SU-DHL-6 (cell line): ENCODE data around the gene CARD6.
"Not testable (repeated sequence)": the region's sequence is repeated elsewhere in the genome, so short reads cannot be mapped to it uniquely, and the experiment has no call there.

Experiments
- H2AFZ ChIP-seq: fragments of 200-600 bp; sonication (generic); 2 replicates; pipeline ENCODE4 v1.6.1; 2014; ENCODE audit warnings: low read depth, mild to moderate bottlenecking, moderate library complexity, mixed read lengths, antibody characterized with exemption, low read length; ENCODE audit not compliant: severe bottlenecking
- H3F3A ChIP-seq: fragments of 200-600 bp; shearing (Covaris generic); 2 replicates; pipeline ENCODE4 v1.6.0; 2016; ENCODE audit warnings: antibody characterized with exemption, mild to moderate bottlenecking; ENCODE audit not compliant: insufficient read depth
- H3K27ac ChIP-seq: fragments of 200-600 bp; sonication (generic); 2 replicates; pipeline ENCODE4 v1.5.1; 2016; ENCODE audit warnings: low read depth, mild to moderate bottlenecking, low read length, moderate library complexity, mixed read lengths
- H3K27me3 ChIP-seq: fragments of 200-600 bp; sonication (generic), shearing (Covaris generic); 2 replicates; pipeline ENCODE4 v1.6.0; 2014; ENCODE audit warnings: mild to moderate bottlenecking, low read length
- H3K36me3 ChIP-seq: fragments of 200-600 bp; sonication (generic); 2 replicates; pipeline ENCODE4 v1.6.1; 2014; ENCODE audit warnings: mild to moderate bottlenecking, low read length, mixed read lengths
- H3K4me2 ChIP-seq: fragments of 300-600, 200-600 bp; shearing (Covaris generic), sonication (generic); 2 replicates; pipeline ENCODE4 v1.6.0; 2014; ENCODE audit warnings: low read length, low read depth, mild to moderate bottlenecking; ENCODE audit not compliant: poor library complexity, severe bottlenecking
- H3K4me3 ChIP-seq: fragments of 200-600 bp; sonication (generic); 2 replicates; pipeline ENCODE4 v1.5.1; 2014; ENCODE audit warnings: antibody characterized with exemption, low read length, mild to moderate bottlenecking, mixed read lengths; ENCODE audit not compliant: insufficient read depth, poor library complexity, severe bottlenecking
- H3K79me2 ChIP-seq: fragments of 200-600 bp; sonication (generic); 2 replicates; pipeline ENCODE4 v1.6.1; 2014; ENCODE audit warnings: mild to moderate bottlenecking, low read length, moderate library complexity; ENCODE audit not compliant: insufficient read depth
- H3K9ac ChIP-seq: fragments of 200-600 bp; sonication (generic); 2 replicates; pipeline ENCODE4 v1.7.0; 2014; ENCODE audit warnings: mild to moderate bottlenecking, low read length
- H3K9me2 ChIP-seq: fragments of 200-600 bp; sonication (generic); replicated peaks from 2 replicates; pipeline ENCODE4 v1.6.1; 2014; ENCODE audit warnings: low read length; ENCODE audit not compliant: insufficient read depth
- H3K9me3 ChIP-seq: fragments of 200-600 bp; sonication (generic); 2 replicates; pipeline ENCODE4 v1.6.1; 2014; ENCODE audit warnings: low read length, mixed read lengths; ENCODE audit not compliant: insufficient read depth
- H4K20me1 ChIP-seq: fragments of 200-600 bp; sonication (generic); 2 replicates; pipeline ENCODE4 v1.6.1; 2014; ENCODE audit warnings: low read depth, mild to moderate bottlenecking, antibody characterized with exemption, low read length, moderate library complexity, mixed read lengths
- EZH2phosphoT487 ChIP-seq: fragments of 200-600 bp; sonication (generic), shearing (Covaris generic); conservative IDR thresholded peaks from 2 replicates; pipeline ENCODE4 v1.6.1; 2018; ENCODE audit warnings: mild to moderate bottlenecking, antibody characterized with exemption, low read length, moderate library complexity, mixed read lengths
- TF ChIP-seq, protein P1 (sequence below): fragments of 200-600 bp; sonication (generic); IDR thresholded peaks from one replicate; pipeline ENCODE4 v1.5.1; 2017; ENCODE audit warnings: antibody characterized with exemption, mild to moderate bottlenecking, low read length, moderate library complexity; ENCODE audit not compliant: insufficient read depth, poor library complexity, severe bottlenecking

CARD6 gene

DNA sequence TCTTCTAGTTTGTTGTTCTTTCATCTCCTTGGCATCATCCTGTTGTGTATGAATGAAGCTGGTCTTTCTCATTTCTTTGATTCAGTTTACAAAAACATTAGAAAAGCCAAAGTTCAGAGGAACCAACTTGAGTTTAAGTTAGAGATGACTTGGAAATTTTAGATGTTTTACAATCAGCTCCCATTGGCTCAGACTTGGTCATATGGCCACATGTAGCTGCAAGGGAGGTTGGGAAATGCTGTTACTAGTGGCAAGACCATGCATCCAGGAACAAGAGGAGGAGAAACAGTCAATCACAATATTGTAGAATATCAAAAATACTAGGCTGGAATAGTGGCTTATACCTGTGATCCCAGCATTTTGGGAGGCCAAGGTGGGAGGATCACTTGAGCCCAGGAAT, 19.5 kb downstream of the CARD6 start:
- H3K27ac ChIP-seq = no peak overlapping the region
- H4K20me1 ChIP-seq = no peaks in the 10 kb centered on the region
- H3K9me3 ChIP-seq = no peaks in the 10 kb centered on the region
- no peaks in the 10 kb centered on the region for H3F3A ChIP-seq
- H3K9ac ChIP-seq = no peak overlapping the region
- no peak for TF ChIP-seq EZH2phosphoT487
- TF ChIP-seq, protein P1, sequence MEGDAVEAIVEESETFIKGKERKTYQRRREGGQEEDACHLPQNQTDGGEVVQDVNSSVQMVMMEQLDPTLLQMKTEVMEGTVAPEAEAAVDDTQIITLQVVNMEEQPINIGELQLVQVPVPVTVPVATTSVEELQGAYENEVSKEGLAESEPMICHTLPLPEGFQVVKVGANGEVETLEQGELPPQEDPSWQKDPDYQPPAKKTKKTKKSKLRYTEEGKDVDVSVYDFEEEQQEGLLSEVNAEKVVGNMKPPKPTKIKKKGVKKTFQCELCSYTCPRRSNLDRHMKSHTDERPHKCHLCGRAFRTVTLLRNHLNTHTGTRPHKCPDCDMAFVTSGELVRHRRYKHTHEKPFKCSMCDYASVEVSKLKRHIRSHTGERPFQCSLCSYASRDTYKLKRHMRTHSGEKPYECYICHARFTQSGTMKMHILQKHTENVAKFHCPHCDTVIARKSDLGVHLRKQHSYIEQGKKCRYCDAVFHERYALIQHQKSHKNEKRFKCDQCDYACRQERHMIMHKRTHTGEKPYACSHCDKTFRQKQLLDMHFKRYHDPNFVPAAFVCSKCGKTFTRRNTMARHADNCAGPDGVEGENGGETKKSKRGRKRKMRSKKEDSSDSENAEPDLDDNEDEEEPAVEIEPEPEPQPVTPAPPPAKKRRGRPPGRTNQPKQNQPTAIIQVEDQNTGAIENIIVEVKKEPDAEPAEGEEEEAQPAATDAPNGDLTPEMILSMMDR = no peak
- no peak overlapping the region for H3K4me2 ChIP-seq
- no peak overlapping the region for H3K4me3 ChIP-seq
- no peaks in the 10 kb centered on the region for H3K27me3 ChIP-seq
- H3K9me2 ChIP-seq = no peaks in the 10 kb centered on the region
- H3K36me3 ChIP-seq = no peaks in the 10 kb centered on the region
- H3K79me2 ChIP-seq = no peaks in the 10 kb centered on the region
- H2AFZ ChIP-seq = no peak overlapping the region

DNA sequence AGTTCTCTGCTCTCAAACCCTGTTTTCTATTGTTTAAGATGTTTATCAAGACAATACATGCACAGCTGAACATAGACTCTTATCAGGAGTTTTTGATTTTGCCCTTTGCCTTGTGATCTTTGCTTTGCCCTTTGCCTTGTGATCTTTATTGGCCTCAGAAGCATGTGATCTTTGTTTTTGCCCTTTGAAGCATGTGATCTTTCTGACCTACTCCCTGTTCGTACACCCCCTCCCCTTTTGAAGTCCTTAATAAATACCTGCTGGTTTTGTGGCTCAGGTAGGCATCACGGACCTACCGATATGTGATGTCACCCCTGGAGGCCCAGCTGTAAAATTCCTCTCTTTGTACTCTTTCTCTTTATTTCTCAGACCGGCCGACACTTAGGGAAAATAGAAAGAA, 23.8 kb downstream of the CARD6 start:
- H3K79me2 ChIP-seq, H3K9me2 ChIP-seq, H4K20me1 ChIP-seq, H3K27ac ChIP-seq, H3K27me3 ChIP-seq, H3K9me3 ChIP-seq, H3K9ac ChIP-seq, H3K4me2 ChIP-seq, H3F3A ChIP-seq, H2AFZ ChIP-seq, H3K36me3 ChIP-seq, H3K4me3 ChIP-seq: not testable (repeated sequence)

DNA sequence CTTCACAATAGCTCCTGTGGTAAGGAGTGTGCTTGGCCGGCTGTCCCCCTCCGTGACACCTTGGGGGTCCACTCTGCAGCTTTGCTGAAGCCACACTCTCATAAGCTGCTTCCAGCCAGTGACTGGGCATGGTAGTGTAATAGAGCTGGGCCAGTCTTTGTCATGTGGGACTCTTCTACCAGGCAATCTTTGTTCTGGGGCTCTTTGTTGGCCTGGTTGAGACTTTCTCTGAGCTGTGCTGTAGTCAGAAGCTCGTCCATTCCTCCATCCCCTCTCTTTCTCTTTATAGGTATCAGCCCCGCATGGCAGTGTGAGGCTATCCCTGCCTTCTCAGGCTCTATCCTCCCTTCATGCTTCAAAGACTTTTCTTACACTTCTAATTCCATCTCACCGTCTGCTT, 25.7 kb downstream of the CARD6 start:
- H3K9me2 ChIP-seq = no peaks in the 10 kb centered on the region
- no peaks in the 10 kb centered on the region for H4K20me1 ChIP-seq
- H3K79me2 ChIP-seq = no peaks in the 10 kb centered on the region
- no peak overlapping the region for H3K4me3 ChIP-seq
- no peaks in the 10 kb centered on the region for H3K27me3 ChIP-seq
- no peak for TF ChIP-seq EZH2phosphoT487
- no peak overlapping the region for H3K27ac ChIP-seq
- no peaks in the 10 kb centered on the region for H3K36me3 ChIP-seq
- H3K9me3 ChIP-seq = no peaks in the 10 kb centered on the region
- no peaks in the 10 kb centered on the region for H3F3A ChIP-seq
- H2AFZ ChIP-seq = no peak overlapping the region
- no peak overlapping the region for H3K4me2 ChIP-seq
- no peak overlapping the region for H3K9ac ChIP-seq

DNA sequence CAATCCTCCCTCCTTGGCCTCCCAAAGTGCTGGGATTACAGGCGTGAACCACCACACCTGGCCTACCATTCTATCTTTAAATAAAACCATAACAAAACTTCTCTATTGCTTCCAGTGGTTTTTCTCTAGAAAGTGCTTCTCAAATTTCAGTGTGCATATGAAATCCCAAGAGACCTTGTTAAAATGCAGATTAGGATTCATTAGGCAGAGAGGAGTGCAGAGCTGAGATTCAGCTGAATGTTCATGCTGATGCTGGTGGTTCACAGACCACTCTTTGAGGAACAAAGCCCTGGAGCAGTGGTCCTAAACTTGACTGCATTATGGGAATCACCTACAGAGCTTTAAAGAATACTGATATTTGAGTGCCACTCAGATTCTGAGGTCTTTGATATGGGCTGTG, 28.2 kb downstream of the CARD6 start:
- Histone ChIP-seq H3K9me3 (no peaks in the 10 kb centered on the region), H3K36me3 (no peaks in the 10 kb centered on the region), H3K4me2 (no peak overlapping the region), H3K27me3 (no peaks in the 10 kb centered on the region), H3K27ac (no peak overlapping the region), H3K4me3 (no peak overlapping the region), H3K79me2 (no peaks in the 10 kb centered on the region), H4K20me1 (no peaks in the 10 kb centered on the region), H2AFZ (no peak overlapping the region), H3K9me2 (no peaks in the 10 kb centered on the region), H3F3A (no peaks in the 10 kb centered on the region), H3K9ac (no peak overlapping the region)
- TF ChIP-seq, protein P1 = no peak
- no peak for TF ChIP-seq EZH2phosphoT487
